Nephron (organoid): ENCODE measurements around the gene BAHD1.

ENCODE experiments used
- H3K27ac Mint-ChIP-seq, 3 experiments: 2 replicates each; pipeline ENCODE4 v1.8.0; 2020; ENCODE audit warnings: mixed read lengths in 3 of 3, mild to moderate bottlenecking in 2 of 3, moderate library complexity in 1 of 3
- H3K27me3 Mint-ChIP-seq: 2 replicates; pipeline ENCODE4 v1.8.0; 2021; ENCODE audit warnings: low read depth, mild to moderate bottlenecking, moderate library complexity, mixed read lengths
- H3K36me3 Mint-ChIP-seq: 2 replicates; pipeline ENCODE4 v1.8.0; 2020; ENCODE audit warnings: low read depth, mixed read lengths
- H3K4me1 Mint-ChIP-seq: 2 replicates; pipeline ENCODE4 v1.8.0; 2020; ENCODE audit warnings: mixed read lengths
- H3K4me3 Mint-ChIP-seq, 3 experiments: 2 replicates each; pipeline ENCODE4 v1.8.0; 2020; ENCODE audit warnings: mild to moderate bottlenecking in 3 of 3, mixed read lengths in 3 of 3, moderate library complexity in 2 of 3
- H3K9me3 Mint-ChIP-seq: 2 replicates; pipeline ENCODE4 v1.8.0; 2020; ENCODE audit warnings: mixed read lengths
- TF ChIP-seq, protein P1 (sequence below), 3 experiments: fragments of 200-600 bp; sonication (generic); IDR thresholded peaks; one replicate each; pipeline ENCODE4 v1.5.0; 2021; ENCODE audit warnings: antibody characterized with exemption in 3 of 3; ENCODE audit not compliant: unreplicated experiment in 3 of 3

The BAHD1 gene

DNA sequence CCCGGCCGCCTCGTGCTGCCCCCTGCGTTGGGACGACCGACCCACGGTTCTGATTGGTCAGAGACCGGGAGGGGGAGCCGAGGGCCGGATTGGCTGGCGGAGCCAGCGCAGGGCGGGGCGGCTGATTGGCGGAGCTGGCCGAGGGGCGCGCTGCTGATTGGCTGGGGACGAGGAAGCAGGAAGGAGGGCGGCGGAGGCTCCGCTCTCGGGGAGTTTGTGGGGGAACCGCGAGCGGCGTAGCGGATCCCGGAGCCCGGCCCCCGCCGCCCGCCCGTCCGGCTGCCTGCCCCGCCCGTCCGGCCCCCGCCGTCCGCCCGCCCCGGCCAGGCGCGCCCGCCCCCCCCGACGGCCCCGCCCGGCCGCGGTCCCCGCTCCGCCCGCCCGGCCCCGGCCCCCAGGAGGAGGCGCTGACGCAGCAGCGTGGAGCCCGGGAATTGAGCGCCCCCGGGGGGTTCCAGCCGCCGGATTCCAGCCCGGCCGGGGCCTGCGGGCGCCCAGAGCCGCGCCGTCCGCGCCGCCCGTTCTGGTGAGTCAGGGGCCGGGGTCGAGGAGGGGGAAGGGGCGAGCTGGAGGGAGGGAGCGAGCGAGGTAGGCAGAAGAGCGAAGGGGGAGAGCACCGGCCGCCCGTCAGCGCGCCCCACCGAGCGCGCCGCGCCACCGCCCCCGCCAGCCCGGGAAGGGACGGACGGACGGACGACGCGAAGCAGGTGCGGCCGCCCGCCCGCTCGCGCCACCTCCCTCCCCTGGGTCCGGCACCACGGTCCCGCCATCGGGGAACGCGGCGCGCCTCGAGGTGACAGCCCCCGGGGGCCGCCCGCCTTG, at the start of gene BAHD1:
TSS of gene BAHD1 (plus strand) at position 211 of the 822 bp plus-strand sequence. CDS start 17,512 bp downstream, outside the sequence.
- Mint-ChIP-seq H3K9me3 (no peaks in the 10 kb centered on the region), H3K27ac (peak within 1 kb of the TSS; percentile 76 to 82 (median 76)), H3K36me3 (no peaks in the 10 kb centered on the region), H3K4me3 (peak within 1 kb of the TSS; percentile 91 to 99 (median 94)), H3K27me3 (peaks cover 49% of the 10 kb centered on the region), H3K4me1 (peaks cover 62% of the 10 kb centered on the region)
- TF ChIP-seq, protein P1, sequence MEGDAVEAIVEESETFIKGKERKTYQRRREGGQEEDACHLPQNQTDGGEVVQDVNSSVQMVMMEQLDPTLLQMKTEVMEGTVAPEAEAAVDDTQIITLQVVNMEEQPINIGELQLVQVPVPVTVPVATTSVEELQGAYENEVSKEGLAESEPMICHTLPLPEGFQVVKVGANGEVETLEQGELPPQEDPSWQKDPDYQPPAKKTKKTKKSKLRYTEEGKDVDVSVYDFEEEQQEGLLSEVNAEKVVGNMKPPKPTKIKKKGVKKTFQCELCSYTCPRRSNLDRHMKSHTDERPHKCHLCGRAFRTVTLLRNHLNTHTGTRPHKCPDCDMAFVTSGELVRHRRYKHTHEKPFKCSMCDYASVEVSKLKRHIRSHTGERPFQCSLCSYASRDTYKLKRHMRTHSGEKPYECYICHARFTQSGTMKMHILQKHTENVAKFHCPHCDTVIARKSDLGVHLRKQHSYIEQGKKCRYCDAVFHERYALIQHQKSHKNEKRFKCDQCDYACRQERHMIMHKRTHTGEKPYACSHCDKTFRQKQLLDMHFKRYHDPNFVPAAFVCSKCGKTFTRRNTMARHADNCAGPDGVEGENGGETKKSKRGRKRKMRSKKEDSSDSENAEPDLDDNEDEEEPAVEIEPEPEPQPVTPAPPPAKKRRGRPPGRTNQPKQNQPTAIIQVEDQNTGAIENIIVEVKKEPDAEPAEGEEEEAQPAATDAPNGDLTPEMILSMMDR (IDR thresholded peaks at IDR 0.05; ENCODE audit: unreplicated experiment in 3 of 3): no peak

GRCh38 chr15:40392986-40393948, 47.5 kb upstream of the BAHD1 start:
- no peaks in the 10 kb centered on the region for H3K9me3 Mint-ChIP-seq
- no peak overlapping the region for H3K27ac Mint-ChIP-seq
- H3K36me3 Mint-ChIP-seq: peaks cover 53% of the 10 kb centered on the region
- no peak overlapping the region for H3K4me3 Mint-ChIP-seq
- TF ChIP-seq, protein P1 (IDR thresholded peaks at IDR 0.05; ENCODE audit: unreplicated experiment in 3 of 3): no peak
- H3K27me3 Mint-ChIP-seq: no peaks in the 10 kb centered on the region
- H3K4me1 Mint-ChIP-seq: no peaks in the 10 kb centered on the region

- Mint-ChIP-seq H3K27ac (no peak overlapping the region), H3K27me3 (no peaks in the 10 kb centered on the region)
These were observed 42.9 kb upstream of the BAHD1 start for GRCh38 chr15:40397688-40398412.

DNA sequence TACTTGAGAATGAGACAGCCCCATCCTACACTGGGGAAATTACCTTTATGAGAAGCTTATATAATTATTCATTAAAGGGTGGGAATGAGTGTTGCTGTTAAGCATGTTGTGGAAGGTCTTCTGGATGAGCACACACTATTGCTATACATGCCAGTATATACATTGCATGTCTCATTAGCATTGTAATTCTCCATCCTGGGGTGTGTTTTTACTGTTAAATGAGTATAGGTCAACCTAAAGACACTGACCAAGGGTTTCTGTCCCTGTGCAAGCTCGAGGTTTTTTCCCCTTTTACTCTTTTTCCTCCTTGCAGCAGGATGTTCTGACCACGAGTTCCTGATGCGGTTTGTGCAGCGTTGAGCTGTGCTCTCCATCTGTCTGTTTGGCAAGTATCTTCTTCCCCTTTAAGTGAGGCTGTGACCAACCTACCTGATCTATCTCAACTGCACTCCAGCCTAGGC, 42.3 kb upstream of the BAHD1 start:
- no peaks in the 10 kb centered on the region for H3K27me3 Mint-ChIP-seq
- H3K9me3 Mint-ChIP-seq: no peaks in the 10 kb centered on the region
- TF ChIP-seq, protein P1 (IDR thresholded peaks at IDR 0.05; ENCODE audit: unreplicated experiment in 3 of 3): no peak
- peaks cover 10% of the 10 kb centered on the region for H3K36me3 Mint-ChIP-seq
- no peaks in the 10 kb centered on the region for H3K4me1 Mint-ChIP-seq
- H3K4me3 Mint-ChIP-seq: no peak overlapping the region
- no peak overlapping the region for H3K27ac Mint-ChIP-seq

More at GRCh38 chr15:40397688-40398412, 42.9 kb upstream of the BAHD1 start:
- H3K9me3 Mint-ChIP-seq: no peaks in the 10 kb centered on the region
- H3K4me1 Mint-ChIP-seq: no peaks in the 10 kb centered on the region
- TF ChIP-seq, protein P1 (IDR thresholded peaks at IDR 0.05; ENCODE audit: unreplicated experiment in 3 of 3): no peak
- H3K4me3 Mint-ChIP-seq: no peak overlapping the region
- peaks cover 16% of the 10 kb centered on the region for H3K36me3 Mint-ChIP-seq

DNA sequence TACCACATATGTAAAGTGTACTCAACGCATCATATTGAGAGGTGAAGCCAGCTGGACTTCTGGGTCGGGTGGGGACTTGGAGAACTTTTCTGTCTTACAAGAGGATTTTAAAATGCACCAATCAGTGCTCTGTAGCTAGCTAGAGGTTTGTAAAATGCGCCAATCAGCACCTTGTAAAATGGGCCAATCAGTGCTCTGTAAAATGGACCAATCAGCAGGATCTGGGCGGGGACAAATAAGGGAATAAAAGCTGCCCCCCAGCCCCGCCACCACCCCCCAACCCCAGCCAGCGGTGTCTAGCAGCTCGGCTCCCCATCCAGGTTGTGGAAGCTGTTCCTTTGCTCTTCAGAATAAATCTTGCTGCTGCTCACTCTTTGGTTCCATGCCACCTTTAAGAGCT, 41.4 kb upstream of the BAHD1 start:
- no peak overlapping the region for H3K4me3 Mint-ChIP-seq
- H3K36me3 Mint-ChIP-seq: peaks cover 6% of the 10 kb centered on the region
- H3K4me1 Mint-ChIP-seq: no peaks in the 10 kb centered on the region
- TF ChIP-seq, protein P1 (IDR thresholded peaks at IDR 0.05; ENCODE audit: unreplicated experiment in 3 of 3): no peak
- H3K27me3 Mint-ChIP-seq: no peaks in the 10 kb centered on the region
- no peaks in the 10 kb centered on the region for H3K9me3 Mint-ChIP-seq
- H3K27ac Mint-ChIP-seq: no peak overlapping the region
